ENCODE results near the gene SUN2. TPM values are rescaled to one million over a fixed set of nuclear protein-coding genes. Genes with fewer than 3 reads are reported as not detected.

Gene SUN2
- polyA plus RNA-seq, 1 donor = 66.5 TPM

- Histone ChIP-seq H3K27ac (ENCODE audit: low read length) (peak overlapping the region; percentile 96), H3K4me1 (ENCODE audit: control insufficient read depth, insufficient read depth, low read length) (peaks cover 10% of the 10 kb centered on the region), H3K36me3 (ENCODE audit: control insufficient read depth, insufficient read depth, low read length) (peaks cover 29% of the 10 kb centered on the region), H3K4me3 (ENCODE audit: low read length) (peak overlapping the region; percentile 54), H3K27me3 (ENCODE audit: control insufficient read depth, insufficient read depth, low read length) (no peaks in the 10 kb centered on the region), H3K9me3 (ENCODE audit: control insufficient read depth, low read depth, low read length) (no peaks in the 10 kb centered on the region)
- no peak for DNase-seq
- WGBS (ENCODE audit: insufficient coverage, low lambda C conversion rate) = no CpG with 5 or more reads among the region's 12 CpGs
Measured at GRCh38 chr22:38754751-38755154, 1.0 kb downstream of the SUN2 start.

- H3K4me1 ChIP-seq (ENCODE audit: control insufficient read depth, insufficient read depth, low read length) = peaks cover 10% of the 10 kb centered on the region
- peak overlapping the region; percentile 54 for H3K4me3 ChIP-seq (ENCODE audit: low read length)
- 20% methylated on average over 1 of the region's 12 CpGs for WGBS (ENCODE audit: insufficient coverage, low lambda C conversion rate)
- peak overlapping the region; percentile 96 for H3K27ac ChIP-seq (ENCODE audit: low read length)
- DNase-seq = peak; percentile 65 to 85
- H3K27me3 ChIP-seq (ENCODE audit: control insufficient read depth, insufficient read depth, low read length) = no peaks in the 10 kb centered on the region
- H3K36me3 ChIP-seq (ENCODE audit: control insufficient read depth, insufficient read depth, low read length) = peaks cover 35% of the 10 kb centered on the region
- H3K9me3 ChIP-seq (ENCODE audit: control insufficient read depth, low read depth, low read length) = no peaks in the 10 kb centered on the region
Measured at GRCh38 chr22:38753948-38754750, 1.6 kb downstream of the SUN2 start.

DNA sequence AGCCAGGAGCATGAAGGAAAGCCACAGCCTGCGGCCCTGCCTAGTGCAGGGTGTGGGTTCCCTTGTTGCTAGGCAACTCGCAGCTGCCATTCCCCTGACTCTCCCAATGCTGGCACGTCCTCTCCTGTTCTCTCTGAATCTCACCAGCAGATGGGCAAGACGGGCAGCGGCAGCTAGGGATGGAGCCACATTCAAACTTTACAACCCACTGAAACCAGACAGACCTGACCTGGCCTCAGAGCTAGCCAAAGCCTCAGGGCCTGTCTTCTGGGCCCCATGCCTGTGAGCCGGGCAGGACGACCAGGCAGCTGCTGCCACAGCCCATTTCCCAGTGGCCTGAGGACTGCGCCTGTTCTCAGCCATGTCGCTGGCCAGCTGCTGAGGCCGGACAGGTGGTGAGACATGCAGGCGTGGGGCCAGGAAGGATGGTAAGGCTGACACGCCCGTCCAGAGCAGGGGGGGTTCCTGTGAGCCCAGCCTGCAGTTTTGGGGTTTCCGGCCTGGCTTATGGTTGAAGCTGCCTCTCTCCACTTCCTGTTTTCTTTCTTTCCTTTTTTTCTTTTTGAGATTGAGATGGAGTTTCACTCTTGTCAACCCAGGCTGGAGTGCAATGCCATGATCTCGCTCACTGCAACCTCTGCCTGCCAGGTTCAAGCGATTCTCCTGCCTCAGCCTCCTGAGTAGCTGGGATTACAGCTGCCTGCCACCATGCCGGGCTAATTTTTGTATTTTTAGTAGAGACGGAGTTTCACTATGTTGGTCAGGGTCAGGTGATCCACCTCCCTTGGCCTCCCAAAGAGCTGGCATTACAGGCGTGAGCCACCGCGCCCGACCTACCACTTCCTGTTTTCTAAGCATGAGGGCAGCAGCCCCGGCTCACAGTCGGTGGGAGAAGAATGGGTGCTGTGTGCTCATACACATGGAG, 4.1 kb downstream of the SUN2 start:
- Histone ChIP-seq H3K4me1 (ENCODE audit: control insufficient read depth, insufficient read depth, low read length) (peaks cover 10% of the 10 kb centered on the region), H3K27me3 (ENCODE audit: control insufficient read depth, insufficient read depth, low read length) (no peaks in the 10 kb centered on the region), H3K36me3 (ENCODE audit: control insufficient read depth, insufficient read depth, low read length) (peaks cover 46% of the 10 kb centered on the region), H3K9me3 (ENCODE audit: control insufficient read depth, low read depth, low read length) (no peaks in the 10 kb centered on the region), H3K27ac (ENCODE audit: low read length) (no peak overlapping the region), H3K4me3 (ENCODE audit: low read length) (no peak overlapping the region)
- no peak for DNase-seq
- WGBS (ENCODE audit: insufficient coverage, low lambda C conversion rate) = 80% methylated on average over 1 of the region's 24 CpGs

GRCh38 chr22:38751066-38751421, 4.8 kb downstream of the SUN2 start:
- WGBS (ENCODE audit: insufficient coverage, low lambda C conversion rate) = no CpG with 5 or more reads among the region's 12 CpGs
- H3K36me3 ChIP-seq (ENCODE audit: control insufficient read depth, insufficient read depth, low read length) = peaks cover 51% of the 10 kb centered on the region
- H3K9me3 ChIP-seq (ENCODE audit: control insufficient read depth, low read depth, low read length) = no peaks in the 10 kb centered on the region
- H3K27me3 ChIP-seq (ENCODE audit: control insufficient read depth, insufficient read depth, low read length) = no peaks in the 10 kb centered on the region
- H3K4me1 ChIP-seq (ENCODE audit: control insufficient read depth, insufficient read depth, low read length) = peaks cover 10% of the 10 kb centered on the region
- H3K27ac ChIP-seq (ENCODE audit: low read length) = no peak overlapping the region
- no peak overlapping the region for H3K4me3 ChIP-seq (ENCODE audit: low read length)
- DNase-seq = no peak

GRCh38 chr22:38750638-38751037, 5.2 kb downstream of the SUN2 start:
- Histone ChIP-seq H3K36me3 (ENCODE audit: control insufficient read depth, insufficient read depth, low read length) (peaks cover 55% of the 10 kb centered on the region), H3K4me1 (ENCODE audit: control insufficient read depth, insufficient read depth, low read length) (peaks cover 10% of the 10 kb centered on the region), H3K27ac (ENCODE audit: low read length) (no peak overlapping the region), H3K9me3 (ENCODE audit: control insufficient read depth, low read depth, low read length) (no peaks in the 10 kb centered on the region), H3K4me3 (ENCODE audit: low read length) (no peak overlapping the region), H3K27me3 (ENCODE audit: control insufficient read depth, insufficient read depth, low read length) (no peaks in the 10 kb centered on the region)
- no peak for DNase-seq
- WGBS (ENCODE audit: insufficient coverage, low lambda C conversion rate) = no CpG with 5 or more reads among the region's 17 CpGs

GRCh38 chr22:38750104-38750503, 5.7 kb downstream of the SUN2 start:
- Histone ChIP-seq H3K4me3 (ENCODE audit: low read length) (no peak overlapping the region), H3K27me3 (ENCODE audit: control insufficient read depth, insufficient read depth, low read length) (no peaks in the 10 kb centered on the region), H3K27ac (ENCODE audit: low read length) (no peak overlapping the region), H3K9me3 (ENCODE audit: control insufficient read depth, low read depth, low read length) (no peaks in the 10 kb centered on the region), H3K4me1 (ENCODE audit: control insufficient read depth, insufficient read depth, low read length) (peaks cover 10% of the 10 kb centered on the region), H3K36me3 (ENCODE audit: control insufficient read depth, insufficient read depth, low read length) (peaks cover 61% of the 10 kb centered on the region)
- no peak for DNase-seq
- no CpG with 5 or more reads among the region's 14 CpGs for WGBS (ENCODE audit: insufficient coverage, low lambda C conversion rate)

DNA sequence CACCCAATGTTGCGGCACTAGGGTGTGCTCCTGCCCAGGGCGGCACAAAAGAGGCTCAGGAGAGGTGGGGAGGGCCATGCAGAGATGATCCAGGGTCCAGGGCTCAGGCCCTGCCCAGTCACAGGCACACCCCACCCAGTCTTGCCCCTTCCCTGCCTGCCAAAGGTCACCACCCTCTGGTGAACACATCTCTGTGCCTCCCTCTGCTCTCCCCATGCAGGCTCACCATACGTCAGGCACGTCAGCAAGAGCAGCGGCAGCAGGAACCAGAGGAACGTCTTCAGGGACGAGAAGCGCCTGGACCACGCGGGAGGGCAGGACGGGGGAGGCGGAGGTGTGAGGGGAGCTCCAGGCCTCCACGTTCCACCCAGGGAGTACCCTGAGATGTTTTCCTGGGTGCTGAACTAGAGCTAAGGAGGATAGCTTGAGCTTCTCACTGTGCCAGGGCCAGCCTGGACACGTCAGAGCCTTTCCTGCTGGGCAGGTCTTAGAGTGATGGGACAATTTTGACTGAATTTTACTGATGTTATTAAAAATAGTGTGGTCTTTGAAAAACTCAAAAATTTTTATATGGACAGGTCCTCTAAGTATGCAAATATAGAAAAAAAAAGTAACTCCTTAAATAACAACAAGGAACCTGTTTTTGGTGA, 7.2 kb downstream of the SUN2 start:
- H3K4me1 ChIP-seq (ENCODE audit: control insufficient read depth, insufficient read depth, low read length) = peaks cover 3% of the 10 kb centered on the region
- no peak for DNase-seq
- H3K27me3 ChIP-seq (ENCODE audit: control insufficient read depth, insufficient read depth, low read length) = no peaks in the 10 kb centered on the region
- H3K9me3 ChIP-seq (ENCODE audit: control insufficient read depth, low read depth, low read length) = no peaks in the 10 kb centered on the region
- peaks cover 73% of the 10 kb centered on the region for H3K36me3 ChIP-seq (ENCODE audit: control insufficient read depth, insufficient read depth, low read length)
- H3K4me3 ChIP-seq (ENCODE audit: low read length) = no peak overlapping the region
- H3K27ac ChIP-seq (ENCODE audit: low read length) = no peak overlapping the region
- WGBS (ENCODE audit: insufficient coverage, low lambda C conversion rate) = no CpG with 5 or more reads among the region's 14 CpGs

GRCh38 chr22:38745676-38746460, 9.9 kb downstream of the SUN2 start:
- no peak overlapping the region for H3K27ac ChIP-seq (ENCODE audit: low read length)
- no peaks in the 10 kb centered on the region for H3K4me1 ChIP-seq (ENCODE audit: control insufficient read depth, insufficient read depth, low read length)
- no peak overlapping the region for H3K4me3 ChIP-seq (ENCODE audit: low read length)
- peaks cover 81% of the 10 kb centered on the region for H3K36me3 ChIP-seq (ENCODE audit: control insufficient read depth, insufficient read depth, low read length)
- H3K9me3 ChIP-seq (ENCODE audit: control insufficient read depth, low read depth, low read length) = no peaks in the 10 kb centered on the region
- no peaks in the 10 kb centered on the region for H3K27me3 ChIP-seq (ENCODE audit: control insufficient read depth, insufficient read depth, low read length)
- no CpG with 5 or more reads among the region's 14 CpGs for WGBS (ENCODE audit: insufficient coverage, low lambda C conversion rate)
- no peak for DNase-seq

DNA sequence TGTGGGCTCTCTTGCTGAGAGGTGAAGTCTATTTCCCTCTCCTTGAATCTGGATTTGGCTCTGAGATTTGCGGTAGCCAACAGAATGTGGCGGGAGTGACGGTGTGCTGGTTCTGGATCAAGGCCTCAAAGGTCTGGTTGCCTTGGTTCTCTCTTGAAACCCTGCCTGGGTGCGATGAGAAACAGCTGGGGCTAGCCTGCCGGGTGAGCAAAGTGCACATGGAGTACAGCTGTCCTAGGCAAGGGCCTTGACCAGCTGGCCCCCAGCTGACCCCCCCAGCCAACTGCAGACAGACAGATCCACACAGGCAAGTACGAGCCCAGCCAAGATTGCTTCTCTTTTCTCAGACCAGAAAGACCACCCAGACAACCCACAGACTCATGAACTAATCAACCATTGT, 10.8 kb downstream of the SUN2 start:
- Histone ChIP-seq H3K4me3 (ENCODE audit: low read length) (no peak overlapping the region), H3K4me1 (ENCODE audit: control insufficient read depth, insufficient read depth, low read length) (no peaks in the 10 kb centered on the region), H3K27me3 (ENCODE audit: control insufficient read depth, insufficient read depth, low read length) (no peaks in the 10 kb centered on the region), H3K9me3 (ENCODE audit: control insufficient read depth, low read depth, low read length) (no peaks in the 10 kb centered on the region), H3K36me3 (ENCODE audit: control insufficient read depth, insufficient read depth, low read length) (peaks cover 81% of the 10 kb centered on the region), H3K27ac (ENCODE audit: low read length) (no peak overlapping the region)
- WGBS (ENCODE audit: insufficient coverage, low lambda C conversion rate) = no CpG with 5 or more reads among the region's 6 CpGs
- DNase-seq = no peak

Measured in large intestine (tissue), 3 donors.